HL-60 (cell line): ENCODE results near the gene ZFHX3.

Source experiments
- DNase-seq, 2 experiments: peaks; one replicate each; pipeline ENCODE4 v3.0.0-alpha.2; 2010 to 2020; ENCODE audit warnings: low read depth in 1 of 2, low spot score in 1 of 2
- H3K27ac ChIP-seq: fragments of 250-450 bp; sonication (Bioruptor Pico); replicated peaks from 2 replicates; pipeline ENCODE4 v1.5.1; 2020; ENCODE audit warnings: mild to moderate bottlenecking, moderate library complexity
- H3K27me3 ChIP-seq: fragments of 250-450 bp; sonication (Bioruptor Pico); 2 replicates; pipeline ENCODE4 v1.5.1; 2021; ENCODE audit warnings: mild to moderate bottlenecking, moderate library complexity; ENCODE audit not compliant: insufficient read depth, poor library complexity, severe bottlenecking
- H3K4me3 ChIP-seq: replicated peaks from 2 replicates; pipeline ENCODE4 v1.5.1; 2011; ENCODE audit warnings: mild to moderate bottlenecking, control low read depth, low read length; ENCODE audit not compliant: insufficient read depth
- CTCF ChIP-seq: IDR thresholded peaks from one replicate; pipeline ENCODE4 v1.5.1; 2011; ENCODE audit warnings: low read length, control low read depth, inconsistent platforms; ENCODE audit not compliant: insufficient read depth
- GABPA ChIP-seq: IDR thresholded peaks from 2 replicates; pipeline ENCODE4 v1.6.1; 2012; ENCODE audit warnings: low read depth
- POLR2AphosphoS5 ChIP-seq: IDR thresholded peaks from 2 replicates; pipeline ENCODE4 v1.6.1; 2012; ENCODE audit warnings: low read depth
- SPI1 ChIP-seq: IDR thresholded peaks from 2 replicates; pipeline ENCODE4 v1.6.1; 2012; ENCODE audit warnings: low read depth, mild to moderate bottlenecking, borderline replicate concordance
- TF ChIP-seq, protein P1 (sequence below): IDR thresholded peaks from 2 replicates; pipeline ENCODE4 v1.6.1; 2012; ENCODE audit warnings: low read depth; ENCODE audit not compliant: insufficient replicate concordance

The ZFHX3 gene

DNA sequence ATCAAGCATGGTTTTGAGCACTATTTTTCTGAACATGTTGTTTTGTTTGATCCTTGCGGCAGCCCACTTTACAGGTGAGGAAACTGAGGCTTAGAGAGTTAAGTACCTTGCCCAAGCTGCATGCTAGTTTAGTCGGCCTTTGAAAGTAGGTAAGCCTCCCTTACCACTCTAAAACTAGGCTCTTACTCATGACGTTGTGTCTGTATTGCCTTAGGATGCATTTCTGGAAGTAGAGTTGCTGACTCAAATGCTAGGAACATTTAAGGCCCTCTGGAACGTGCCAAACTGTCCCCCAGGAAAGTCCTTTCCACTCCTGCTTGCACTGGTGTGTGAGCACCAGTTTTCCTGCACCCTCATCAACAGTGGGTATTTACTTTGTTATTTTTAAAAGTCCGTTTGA lies 76.6 kb downstream of the ZFHX3 start:
- Histone ChIP-seq H3K4me3 (no peak overlapping the region), H3K27ac (no peak overlapping the region), H3K27me3 (no peaks in the 10 kb centered on the region)
- no peak for DNase-seq
- TF ChIP-seq POLR2AphosphoS5 (no peak), CTCF (no peak), SPI1 (no peak)
- TF ChIP-seq, protein P1, sequence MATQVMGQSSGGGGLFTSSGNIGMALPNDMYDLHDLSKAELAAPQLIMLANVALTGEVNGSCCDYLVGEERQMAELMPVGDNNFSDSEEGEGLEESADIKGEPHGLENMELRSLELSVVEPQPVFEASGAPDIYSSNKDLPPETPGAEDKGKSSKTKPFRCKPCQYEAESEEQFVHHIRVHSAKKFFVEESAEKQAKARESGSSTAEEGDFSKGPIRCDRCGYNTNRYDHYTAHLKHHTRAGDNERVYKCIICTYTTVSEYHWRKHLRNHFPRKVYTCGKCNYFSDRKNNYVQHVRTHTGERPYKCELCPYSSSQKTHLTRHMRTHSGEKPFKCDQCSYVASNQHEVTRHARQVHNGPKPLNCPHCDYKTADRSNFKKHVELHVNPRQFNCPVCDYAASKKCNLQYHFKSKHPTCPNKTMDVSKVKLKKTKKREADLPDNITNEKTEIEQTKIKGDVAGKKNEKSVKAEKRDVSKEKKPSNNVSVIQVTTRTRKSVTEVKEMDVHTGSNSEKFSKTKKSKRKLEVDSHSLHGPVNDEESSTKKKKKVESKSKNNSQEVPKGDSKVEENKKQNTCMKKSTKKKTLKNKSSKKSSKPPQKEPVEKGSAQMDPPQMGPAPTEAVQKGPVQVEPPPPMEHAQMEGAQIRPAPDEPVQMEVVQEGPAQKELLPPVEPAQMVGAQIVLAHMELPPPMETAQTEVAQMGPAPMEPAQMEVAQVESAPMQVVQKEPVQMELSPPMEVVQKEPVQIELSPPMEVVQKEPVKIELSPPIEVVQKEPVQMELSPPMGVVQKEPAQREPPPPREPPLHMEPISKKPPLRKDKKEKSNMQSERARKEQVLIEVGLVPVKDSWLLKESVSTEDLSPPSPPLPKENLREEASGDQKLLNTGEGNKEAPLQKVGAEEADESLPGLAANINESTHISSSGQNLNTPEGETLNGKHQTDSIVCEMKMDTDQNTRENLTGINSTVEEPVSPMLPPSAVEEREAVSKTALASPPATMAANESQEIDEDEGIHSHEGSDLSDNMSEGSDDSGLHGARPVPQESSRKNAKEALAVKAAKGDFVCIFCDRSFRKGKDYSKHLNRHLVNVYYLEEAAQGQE = no peak

DNA sequence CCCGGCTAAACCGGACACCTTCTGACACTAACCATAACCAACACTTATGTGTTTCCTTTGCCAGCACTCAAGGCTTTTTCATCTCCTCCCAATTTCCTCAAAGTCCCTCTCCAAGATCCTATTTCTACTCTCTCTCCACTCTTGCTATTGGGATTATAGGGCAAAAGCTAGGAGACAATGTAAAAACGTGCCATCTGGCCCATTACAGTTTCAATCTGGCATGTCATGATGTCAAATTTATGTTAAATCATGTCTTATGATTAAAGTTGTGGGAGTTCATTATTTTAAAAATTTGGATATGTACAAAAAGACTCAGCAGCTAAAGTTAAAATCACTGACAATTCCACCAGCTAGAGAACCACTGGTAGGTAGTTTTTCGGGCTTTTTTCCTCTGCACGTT lies 77.3 kb downstream of the ZFHX3 start:
- no peaks in the 10 kb centered on the region for H3K27me3 ChIP-seq
- DNase-seq = no peak
- H3K4me3 ChIP-seq = no peak overlapping the region
- H3K27ac ChIP-seq = no peak overlapping the region
- TF ChIP-seq CTCF = no peak
- TF ChIP-seq POLR2AphosphoS5 = no peak
- TF ChIP-seq, protein P1 = no peak
- no peak for TF ChIP-seq SPI1
- TF ChIP-seq GABPA = no peak

- TF ChIP-seq GABPA = no peak
- TF ChIP-seq, protein P1 = no peak
- TF ChIP-seq SPI1 = no peak
- no peak for TF ChIP-seq CTCF
- no peak for TF ChIP-seq POLR2AphosphoS5
- no peak overlapping the region for H3K4me3 ChIP-seq
- H3K27me3 ChIP-seq = no peaks in the 10 kb centered on the region
- no peak for DNase-seq
- no peak overlapping the region for H3K27ac ChIP-seq
These were observed 78.1 kb downstream of the ZFHX3 start for GRCh38 chr16:72969812-72970211.
